ENCODE measurements around the gene ARL2BP.
"Not testable (repeated sequence)": the region's sequence is repeated elsewhere in the genome, so short reads cannot be mapped to it uniquely, and the experiment has no call there.

ARL2BP gene

DNA sequence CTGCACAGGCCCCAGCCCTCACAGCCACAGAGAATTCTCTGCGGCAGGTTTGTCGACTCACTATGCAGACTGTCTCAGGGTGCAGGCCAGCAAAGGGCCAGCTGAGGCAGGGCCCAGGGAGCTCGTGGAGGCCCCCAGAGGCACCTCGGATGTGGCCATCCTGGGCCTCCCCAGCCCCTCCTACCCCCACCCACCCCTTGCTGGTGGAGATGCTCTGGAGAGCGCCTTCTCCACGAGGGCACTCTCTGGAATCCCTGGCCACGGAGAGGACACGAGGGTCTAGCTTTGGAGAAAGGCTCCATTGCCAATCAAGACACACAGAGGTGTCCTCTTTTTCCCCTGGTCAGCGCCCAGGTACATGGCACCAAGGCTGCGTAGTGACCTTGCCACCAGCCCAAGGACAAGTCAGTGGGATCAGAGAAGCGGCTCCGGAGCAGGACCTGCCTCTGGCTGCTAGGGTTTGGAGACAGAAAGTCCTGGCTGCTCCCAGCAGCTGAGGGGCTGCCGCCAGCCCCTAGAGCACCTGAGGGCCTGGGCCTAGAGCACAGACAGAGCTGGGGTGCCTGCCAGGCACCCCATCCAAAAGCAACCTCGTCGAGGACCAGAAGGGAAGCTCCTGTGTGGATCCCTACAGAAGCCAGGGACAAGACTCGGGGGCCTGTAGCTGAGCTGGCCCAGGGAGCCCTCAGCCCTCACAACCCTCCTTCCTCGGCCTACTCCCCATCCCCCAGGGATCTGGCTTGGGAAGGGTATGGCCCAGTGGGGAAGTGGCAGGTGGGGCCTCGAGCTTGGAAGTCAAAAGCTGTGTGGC, 18.7 kb downstream of the ARL2BP start:
- DNase-seq (ENCODE audit: low spot score) = no peak

DNA sequence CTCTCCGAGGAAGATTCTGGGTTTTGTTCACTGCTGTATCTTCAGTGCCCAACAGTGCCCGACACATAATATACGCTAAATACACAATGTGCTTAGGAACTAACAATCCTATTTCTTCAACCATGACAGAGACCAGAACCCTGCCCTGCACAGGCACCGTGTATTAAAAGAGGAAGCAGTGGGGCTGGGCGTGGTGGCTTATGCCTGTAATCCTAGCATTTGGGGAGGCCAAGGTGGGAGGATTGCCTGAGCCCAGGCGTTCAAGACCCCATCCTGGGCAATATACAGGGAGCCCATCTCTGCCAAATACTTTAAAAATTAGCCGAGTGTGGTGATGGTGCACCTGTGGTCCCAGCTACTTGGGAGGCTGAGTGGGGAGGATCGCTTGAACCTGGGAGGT, 19.3 kb downstream of the ARL2BP start:
- no peak for DNase-seq (ENCODE audit: low spot score)

DNA sequence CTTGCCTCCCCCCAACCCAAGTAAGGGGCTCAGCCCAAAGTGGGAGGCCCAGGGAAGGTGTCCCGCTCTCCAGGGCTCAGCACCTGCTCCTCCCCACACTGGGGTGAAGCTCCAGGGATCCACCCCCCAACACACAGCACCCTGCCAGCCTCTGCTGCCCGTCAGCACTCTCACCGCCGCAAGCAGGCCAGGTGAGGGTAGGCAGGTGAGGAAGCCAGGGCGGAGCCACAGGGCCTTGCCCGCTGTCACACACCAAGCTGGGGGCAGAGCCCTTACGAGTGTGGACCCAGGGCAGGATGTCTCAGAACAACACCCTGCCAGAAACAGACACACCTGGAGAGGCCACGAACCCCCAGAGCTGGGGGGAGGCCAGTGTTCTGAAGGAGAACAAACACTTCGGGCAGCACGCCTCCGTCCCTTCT, 19.9 kb downstream of the ARL2BP start:
- no peak for DNase-seq (ENCODE audit: low spot score)

DNA sequence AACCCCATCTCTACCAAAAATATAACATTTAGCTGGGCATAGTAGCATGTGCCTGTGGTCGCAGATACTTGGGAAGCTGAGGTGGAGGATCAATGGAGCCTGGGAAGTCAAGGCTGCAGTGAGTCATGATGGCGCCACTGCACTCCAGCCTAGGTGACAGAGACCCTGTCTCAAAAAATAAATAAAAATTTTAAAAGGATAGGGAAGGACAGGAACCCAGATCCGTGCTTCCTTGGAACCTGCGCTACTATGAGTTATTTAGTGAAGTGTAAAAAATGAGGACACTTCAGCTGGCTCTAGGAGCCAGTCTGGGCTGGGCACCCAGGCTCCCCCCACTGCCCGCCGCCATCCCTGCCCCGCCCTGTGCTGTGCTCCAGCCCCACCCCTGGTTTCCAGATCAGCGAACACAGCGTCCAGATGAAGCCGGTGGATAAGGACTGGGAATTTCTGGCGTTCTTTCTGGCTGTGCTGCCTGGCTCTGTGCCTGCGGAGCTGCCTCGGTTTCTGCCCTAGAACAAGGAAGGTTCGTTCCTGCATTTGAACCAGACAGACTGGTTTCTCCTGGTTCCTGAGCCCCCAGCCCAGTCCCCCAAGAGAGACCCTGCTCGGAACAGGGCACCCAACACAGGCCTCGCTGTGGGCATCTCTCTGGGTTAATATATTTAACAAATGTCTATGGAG, 20.9 kb downstream of the ARL2BP start:
- DNase-seq (ENCODE audit: low spot score) = no peak

DNA sequence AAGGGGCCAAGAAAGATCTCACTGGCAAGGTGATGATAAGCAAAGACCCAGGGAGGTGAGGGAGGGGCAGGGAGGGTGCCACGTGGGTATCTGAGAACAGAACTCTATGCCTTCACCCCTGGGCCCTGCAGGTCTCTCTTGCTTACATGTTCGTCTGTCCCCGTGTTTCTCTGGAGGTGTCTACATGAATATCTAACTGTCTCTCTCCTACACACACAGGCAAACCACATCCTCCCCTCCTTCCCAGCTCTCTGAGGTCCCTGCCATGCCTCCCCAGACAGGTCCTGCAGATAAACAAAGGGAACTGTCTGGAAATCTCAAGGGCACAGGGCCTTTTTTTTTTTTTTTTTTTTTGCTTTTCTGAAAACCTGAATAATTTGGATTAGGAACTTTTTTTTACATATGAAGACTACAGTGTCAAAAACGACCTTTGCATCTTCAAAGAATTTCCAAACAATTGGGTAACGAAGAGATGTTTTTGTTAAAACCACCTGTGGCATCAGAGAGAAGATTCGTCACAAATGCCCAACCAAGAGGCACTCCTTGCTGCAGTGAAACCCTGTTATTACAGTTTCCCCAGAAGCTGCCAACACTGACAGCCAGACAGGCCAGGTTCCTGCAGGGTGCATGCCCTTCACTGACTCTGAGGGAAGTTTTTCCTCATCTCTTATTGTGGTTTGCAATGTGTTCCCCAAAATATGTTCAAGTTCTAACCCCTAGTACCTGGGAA, 21.6 kb downstream of the ARL2BP start:
- DNase-seq (ENCODE audit: low spot score) = no peak

DNA sequence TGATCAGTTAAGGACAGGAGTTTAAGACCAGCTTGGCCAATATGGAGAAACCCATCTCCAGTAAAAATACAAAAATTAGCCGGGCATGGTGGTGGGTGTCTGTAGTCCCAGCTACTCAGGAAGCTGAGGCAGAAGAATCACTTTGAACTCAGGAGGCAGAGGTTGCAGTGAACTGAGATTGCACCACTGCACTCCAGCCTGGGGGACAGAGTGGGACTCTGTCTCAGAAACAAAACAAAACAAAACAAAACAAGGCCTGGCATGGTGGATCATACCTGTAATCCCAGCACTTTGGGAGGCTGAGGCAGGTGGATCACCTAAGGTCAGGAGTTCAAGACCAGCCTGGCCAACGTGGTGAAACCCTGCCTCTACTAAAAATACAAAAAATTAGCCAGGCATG, 22.3 kb downstream of the ARL2BP start:
- DNase-seq (ENCODE audit: low spot score) = not testable (repeated sequence)

DNA sequence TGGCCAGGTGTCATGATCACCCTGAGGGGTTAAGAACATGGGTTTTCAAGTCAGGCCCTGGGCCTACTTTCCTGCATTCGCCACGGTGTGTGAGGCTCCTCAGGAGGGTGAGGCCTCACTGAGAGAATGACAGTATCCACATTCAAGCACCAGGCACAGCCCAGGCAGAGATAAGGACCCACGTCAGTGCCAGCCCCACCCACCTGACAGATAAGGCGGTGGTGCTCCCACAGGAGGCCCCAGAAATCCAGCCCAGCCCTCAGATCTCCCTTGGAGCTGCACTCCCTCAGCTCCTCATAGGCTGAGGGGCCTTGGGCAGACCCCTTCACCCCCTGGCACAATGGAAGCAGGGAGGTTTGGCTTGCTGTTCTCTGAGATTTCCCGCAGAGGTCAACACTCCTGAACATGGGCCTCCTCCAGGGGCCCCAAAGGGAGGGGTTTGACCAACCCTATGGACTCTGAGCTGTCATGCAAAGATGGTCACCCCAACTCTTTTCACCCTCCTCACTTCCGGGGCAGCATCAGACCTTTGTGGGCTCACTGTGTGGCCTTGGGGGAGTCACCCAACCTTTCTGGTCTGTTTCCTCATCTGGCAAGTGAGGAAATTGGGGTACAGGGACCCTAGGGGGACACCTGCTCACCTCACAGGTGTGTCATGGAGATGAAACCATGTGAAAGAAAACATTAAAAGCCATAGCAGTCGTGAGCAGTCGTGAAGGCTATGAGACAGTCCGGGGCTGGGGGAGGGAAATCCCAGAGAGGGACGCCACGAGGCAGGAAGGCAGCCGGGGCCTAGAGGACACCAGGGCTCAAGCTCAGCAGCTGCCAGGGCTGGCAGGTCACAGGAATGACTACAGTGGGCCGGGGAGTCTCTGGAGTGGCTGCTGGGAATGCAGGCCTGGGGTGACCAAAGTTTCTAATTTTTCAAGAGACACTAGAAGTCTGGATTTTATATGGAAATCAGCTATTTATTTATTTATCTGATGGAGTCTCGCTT, 24.0 kb downstream of the ARL2BP start:
- DNase-seq (ENCODE audit: low spot score) = no peak

DNA sequence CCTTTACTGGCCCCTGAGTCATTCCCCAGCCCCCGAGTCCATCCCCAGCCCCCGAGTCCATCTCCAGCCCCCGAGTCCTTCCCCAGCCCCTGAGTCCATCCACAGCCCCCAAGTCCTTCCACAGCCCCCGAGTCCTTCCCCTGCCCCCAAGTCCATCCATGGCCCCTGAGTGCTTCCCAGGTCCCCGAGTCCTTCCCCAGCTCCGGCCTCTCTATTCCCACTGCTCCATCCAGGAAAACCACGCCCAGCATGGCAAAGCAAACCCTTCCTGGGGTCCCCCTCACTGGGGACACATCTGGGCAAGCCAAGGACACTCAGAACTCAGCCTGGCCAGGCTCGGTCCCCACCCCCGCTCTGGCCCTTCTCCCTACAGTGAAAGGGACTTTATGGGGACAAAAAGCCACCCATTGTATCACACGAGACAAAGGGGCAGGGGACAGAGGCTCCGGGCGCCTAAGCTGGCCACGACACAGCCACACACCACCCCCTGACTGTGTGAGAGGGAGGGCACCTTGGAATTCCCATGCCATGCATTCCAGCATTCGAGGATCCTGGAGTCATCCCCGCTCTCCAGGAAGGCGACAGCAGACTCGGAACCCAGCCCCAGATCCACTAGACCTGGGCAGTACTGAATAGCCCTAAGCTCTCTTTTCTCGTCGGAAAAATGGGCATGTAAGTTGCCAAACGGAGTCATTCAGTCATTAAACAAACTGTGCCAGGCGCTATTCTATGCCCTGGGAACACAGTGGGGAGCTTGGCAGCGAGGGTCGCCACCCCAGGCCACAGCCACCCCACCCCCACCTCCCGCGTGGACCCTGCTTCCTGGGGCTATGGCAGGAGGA, 25.4 kb downstream of the ARL2BP start:
- DNase-seq (ENCODE audit: low spot score) = no peak

DNA sequence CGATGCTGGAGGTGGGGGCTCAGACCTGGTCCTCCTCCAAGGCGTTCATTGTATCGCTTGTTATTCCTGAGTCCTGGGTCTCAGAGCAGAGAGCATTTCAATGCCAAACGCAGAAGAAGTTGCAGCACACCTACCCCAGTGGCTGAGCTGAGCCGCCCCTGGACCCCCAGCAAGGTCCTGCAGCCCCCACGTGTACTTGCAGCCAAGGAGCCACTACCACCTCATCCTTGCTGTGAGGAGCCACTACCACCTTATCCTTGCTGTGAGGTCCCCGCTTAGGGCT, 25.9 kb downstream of the ARL2BP start:
- no peak for DNase-seq (ENCODE audit: low spot score)

DNA sequence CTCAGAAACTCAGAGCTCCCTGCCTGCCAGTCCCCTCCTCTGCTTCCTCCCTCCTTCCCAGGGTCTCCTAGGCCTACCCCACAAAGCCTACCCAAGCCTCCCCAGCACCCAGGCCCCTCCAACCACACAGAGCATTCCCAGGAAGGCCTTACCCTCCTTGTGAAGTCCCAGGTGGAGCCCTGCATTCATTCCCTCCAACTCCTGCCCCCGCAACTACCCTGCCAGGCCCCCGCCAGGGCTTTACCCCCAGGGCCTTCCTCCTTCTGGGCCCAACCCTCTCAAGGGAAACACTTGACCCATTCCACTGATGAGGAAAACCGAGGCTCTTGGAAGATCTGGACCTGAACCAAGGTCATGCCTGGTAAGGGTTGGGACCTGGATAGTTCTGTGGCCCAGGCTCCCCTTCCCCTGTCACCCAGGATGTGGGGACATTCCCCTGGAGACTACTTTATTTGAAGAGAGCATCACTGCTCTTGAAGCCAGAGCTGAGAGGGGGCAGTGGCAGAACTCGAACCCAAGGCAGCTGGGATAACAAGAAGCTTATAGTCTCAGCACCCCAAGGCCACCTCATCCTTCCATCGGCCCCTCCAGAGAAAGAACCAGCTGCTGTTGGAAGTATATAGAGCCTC, 26.9 kb downstream of the ARL2BP start:
- no peak for DNase-seq (ENCODE audit: low spot score)

DNA sequence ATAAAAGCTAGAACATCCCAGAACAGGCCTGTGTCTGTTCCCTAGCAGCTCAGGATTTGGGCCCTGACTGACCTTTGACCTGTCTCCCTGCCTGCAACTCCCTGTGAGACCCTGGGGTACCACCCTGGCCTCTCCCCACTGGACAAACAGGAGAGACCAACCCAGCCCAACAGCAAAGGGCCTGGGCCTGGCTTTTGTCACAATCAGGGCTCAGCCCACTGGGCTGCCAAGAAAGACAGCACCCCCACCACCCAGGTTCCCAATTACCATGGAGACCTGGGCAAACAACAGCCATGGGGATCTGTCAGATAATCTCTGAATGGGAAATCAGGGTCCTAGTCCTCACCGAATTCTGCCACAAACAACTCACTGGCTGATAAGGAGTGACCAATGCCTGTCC, 28.3 kb downstream of the ARL2BP start:
- DNase-seq (ENCODE audit: low spot score) = no peak

DNA sequence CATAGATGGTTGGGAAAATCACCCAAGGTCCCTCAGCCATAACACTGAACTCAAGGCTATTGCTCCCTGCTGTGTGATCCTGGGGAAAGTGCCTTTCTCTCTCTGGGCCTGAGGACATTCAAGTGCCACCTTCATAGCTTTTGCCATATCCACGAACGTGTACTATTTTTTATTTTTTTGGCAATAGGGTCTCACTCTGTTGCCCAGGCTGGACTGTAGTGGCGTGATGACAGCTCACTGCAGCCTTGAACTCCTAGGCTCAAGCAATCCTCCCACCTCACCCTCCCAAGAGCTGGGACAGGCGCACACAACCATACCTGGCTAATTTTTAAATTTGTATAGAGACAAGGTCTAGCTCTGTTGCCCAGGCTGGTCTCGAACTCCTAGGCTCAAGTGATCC, 28.8 kb downstream of the ARL2BP start:
- DNase-seq (ENCODE audit: low spot score) = no peak

DNA sequence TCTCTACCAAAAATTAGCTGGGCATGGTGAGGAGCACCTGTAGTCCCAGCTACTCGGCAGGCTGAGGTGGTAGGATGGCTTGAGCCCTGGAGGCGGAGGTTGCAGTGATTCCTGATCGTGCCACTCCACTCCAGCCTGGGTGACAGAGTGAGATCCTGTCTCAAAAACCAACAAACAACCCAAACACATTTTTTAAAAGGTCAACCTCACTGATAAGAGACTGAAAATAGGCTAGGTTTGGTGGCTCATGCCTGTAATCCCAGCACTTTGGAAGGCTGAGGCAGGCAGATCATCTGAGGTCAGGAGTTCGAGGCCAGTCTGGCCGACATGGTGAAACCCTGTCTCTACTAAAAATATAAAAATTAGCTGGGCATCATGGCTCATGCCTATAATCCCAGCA, 30.9 kb downstream of the ARL2BP start:
- DNase-seq (ENCODE audit: low spot score) = not testable (repeated sequence)

DNA sequence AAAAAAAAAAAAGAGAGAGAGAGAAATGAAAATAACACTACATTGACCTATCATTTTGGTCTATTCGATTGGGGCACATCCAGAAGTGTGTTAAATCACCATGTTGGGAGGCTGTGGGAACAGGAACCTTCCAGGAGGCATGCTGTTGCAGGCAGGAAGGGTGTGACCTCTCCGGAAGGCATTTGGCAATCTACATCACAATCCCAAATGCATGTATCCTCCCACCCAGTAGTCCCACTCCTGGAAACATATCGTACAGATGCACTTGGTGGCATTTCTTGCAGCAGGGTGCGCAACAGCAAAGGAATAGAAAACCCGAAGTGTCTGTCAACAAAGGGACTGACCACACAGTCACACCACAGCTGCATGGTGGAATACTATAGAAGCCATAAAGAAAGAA, 31.5 kb downstream of the ARL2BP start:
- no peak for DNase-seq (ENCODE audit: low spot score)

DNA sequence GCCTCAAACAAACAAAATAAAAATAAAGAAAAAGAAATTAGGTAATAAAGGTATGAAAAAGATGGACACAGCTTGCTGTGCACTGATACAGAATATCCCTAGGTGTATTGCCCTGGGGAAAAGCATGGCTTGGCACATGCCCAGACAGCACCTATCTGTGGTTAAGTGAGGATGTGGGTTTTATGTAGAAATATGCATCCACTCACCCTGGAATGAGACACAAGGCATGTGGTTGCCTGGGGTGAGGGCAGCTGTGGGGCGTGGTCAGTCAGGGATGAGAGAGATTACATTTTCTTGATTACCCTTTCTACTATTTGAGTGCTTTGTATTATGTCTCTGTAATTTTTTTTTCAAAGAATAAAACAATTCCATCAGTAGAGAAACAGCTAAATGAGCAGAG, 32.5 kb downstream of the ARL2BP start:
- no peak for DNase-seq (ENCODE audit: low spot score)

DNA sequence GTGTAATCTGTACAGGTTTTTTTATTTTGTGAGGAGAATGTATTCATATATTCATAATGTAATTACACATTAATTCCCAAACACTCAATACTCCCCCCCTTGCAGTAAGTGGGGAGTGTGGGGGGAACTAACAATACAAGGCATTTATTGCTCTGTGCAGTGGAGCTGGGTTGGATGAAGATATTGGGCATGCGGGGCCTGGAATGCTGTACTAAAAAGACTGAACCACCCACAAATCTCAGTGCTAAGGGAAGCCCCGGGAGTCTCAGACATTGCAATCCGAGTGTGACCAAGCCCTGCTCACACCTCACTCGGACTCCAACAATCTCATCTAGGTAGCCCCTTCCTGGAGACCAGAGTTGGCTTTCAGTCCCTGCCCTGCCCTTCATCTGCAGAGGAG, 33.4 kb downstream of the ARL2BP start:
- DNase-seq (ENCODE audit: low spot score) = no peak

DNA sequence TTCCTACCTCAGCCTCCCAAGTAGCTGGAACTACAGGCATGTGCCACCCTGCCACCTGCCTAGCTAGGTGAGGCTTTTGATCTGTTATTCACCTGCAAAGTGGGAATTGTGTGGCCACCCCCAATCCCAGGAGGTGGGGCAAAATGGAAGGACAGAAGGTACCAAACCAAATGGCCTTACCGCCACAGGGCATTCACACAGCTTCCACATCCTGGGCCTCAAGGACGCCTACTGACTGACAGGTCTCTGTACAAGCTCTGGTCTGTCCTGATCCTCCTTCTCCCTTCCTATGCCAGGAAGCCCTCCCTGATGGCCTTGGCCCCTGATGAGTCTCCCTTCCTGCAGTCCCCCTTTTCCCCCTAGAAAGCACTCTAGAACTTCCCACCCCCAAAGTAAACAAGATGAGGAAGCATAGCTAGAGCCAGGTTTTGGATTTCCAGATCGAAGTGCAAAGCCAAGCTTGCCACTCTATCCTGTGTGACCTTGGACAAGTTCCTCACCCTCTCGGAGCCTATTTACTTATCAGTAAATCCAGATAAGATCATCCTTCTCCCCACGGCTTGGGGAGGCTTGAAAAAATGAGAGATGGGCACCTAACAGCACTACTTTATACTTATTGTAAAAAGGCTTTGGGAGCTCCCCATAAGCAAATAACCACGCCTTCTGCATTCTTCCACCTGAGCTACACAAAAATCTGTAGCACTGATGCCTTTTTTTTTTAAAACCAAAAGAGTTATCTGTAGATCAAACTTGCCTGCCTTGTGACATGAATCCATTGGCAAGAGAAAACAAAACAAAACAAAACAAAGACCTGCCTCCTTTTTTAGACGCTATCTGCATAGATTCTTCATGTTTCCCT, 35.0 kb downstream of the ARL2BP start:
- no peak for DNase-seq (ENCODE audit: low spot score)

DNA sequence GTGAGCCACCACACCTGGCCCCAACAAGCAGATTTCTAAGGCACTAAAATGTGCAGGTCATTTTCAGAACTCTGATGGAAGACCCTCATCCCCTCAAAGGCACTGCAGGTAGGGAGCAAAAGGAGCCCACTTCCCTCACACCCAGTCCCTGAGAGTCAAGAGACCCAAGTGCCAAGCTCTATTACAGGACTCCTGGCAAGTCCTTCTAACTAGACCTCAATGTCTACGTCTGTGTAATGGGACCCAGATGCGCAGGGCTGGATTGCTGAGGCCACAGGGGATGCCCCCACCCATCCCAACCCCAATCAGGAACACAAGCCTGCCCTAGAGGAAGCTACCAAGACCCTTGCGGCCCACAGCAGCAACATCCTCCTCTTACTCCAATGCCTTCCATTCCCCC, 36.7 kb downstream of the ARL2BP start:
- no peak for DNase-seq (ENCODE audit: low spot score)

DNA sequence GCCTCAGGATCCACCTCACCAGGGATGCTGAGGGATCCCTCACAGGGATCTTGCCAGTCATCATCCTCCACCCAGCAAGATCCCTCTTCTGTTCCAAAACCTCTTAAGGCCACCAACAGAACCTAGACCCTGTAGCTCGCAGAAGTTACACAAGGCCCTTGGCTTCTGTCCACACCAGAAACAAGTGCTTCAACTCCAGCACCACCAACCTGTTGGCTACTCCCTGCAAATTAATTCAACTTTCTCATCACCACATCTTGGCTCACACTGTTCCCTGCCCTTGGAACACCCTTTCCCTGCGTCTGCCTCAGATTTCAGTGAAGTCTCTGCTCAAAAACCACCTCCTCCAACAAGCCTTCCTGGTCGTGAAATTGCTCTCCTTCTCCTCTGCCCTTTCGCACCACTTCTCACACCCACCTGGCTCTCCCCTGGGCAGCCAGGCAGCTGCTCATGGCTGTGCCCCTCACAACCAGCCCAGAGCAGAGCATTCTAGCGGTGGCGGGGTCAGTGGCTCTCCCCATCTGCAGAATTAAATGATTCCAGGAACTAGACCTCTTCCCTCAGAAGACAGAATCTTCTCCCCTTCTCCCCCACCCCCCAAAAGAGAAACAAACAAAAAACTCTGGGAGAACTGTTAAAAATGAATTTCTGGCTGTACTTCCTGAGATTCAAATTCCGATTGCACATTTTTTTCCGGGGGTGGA, 37.6 kb downstream of the ARL2BP start:
- DNase-seq (ENCODE audit: low spot score) = no peak
